ENCODE measurements around the gene KCNQ1. TPM values are rescaled to one million over a fixed set of nuclear protein-coding genes. Genes with fewer than 3 reads are reported as not detected.

KCNQ1 gene
- total and polyA plus RNA-seq, 4 donors = 15.4 to 41.7 (median 26.2) TPM

GRCh38 chr11:2549876-2550605, 105.2 kb downstream of the KCNQ1 start:
- peak; percentile 83 to 92 (median 84) for DNase-seq
- Histone ChIP-seq H3K9ac (ENCODE audit: insufficient read depth in 1 of 2, low read length in 2 of 2) (no peak overlapping the region), H3K9me3 (ENCODE audit: control insufficient read depth in 4 of 4, insufficient read depth in 3 of 4, low read length in 3 of 4) (no peaks in the 10 kb centered on the region), H3K27ac (ENCODE audit: low read depth in 1 of 2, low read length in 1 of 2) (no peak overlapping the region), H3K36me3 (ENCODE audit: control insufficient read depth in 4 of 4, insufficient read depth in 4 of 4, low read length in 4 of 4) (no peaks in the 10 kb centered on the region), H3K4me3 (no peak overlapping the region), H3K27me3 (ENCODE audit: control insufficient read depth in 3 of 3, insufficient read depth in 3 of 3, low read length in 2 of 3) (no peaks in the 10 kb centered on the region), H3K4me1 (ENCODE audit: control insufficient read depth in 5 of 5, insufficient read depth in 5 of 5, low read length in 5 of 5) (peaks cover 0 to 21% (median 4%) of the 10 kb centered on the region in 5 donors)
- TF ChIP-seq, protein P1, sequence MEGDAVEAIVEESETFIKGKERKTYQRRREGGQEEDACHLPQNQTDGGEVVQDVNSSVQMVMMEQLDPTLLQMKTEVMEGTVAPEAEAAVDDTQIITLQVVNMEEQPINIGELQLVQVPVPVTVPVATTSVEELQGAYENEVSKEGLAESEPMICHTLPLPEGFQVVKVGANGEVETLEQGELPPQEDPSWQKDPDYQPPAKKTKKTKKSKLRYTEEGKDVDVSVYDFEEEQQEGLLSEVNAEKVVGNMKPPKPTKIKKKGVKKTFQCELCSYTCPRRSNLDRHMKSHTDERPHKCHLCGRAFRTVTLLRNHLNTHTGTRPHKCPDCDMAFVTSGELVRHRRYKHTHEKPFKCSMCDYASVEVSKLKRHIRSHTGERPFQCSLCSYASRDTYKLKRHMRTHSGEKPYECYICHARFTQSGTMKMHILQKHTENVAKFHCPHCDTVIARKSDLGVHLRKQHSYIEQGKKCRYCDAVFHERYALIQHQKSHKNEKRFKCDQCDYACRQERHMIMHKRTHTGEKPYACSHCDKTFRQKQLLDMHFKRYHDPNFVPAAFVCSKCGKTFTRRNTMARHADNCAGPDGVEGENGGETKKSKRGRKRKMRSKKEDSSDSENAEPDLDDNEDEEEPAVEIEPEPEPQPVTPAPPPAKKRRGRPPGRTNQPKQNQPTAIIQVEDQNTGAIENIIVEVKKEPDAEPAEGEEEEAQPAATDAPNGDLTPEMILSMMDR (IDR thresholded peaks at IDR 0.05; ENCODE audit: control extremely low read depth, extremely low read depth) = no peak
- WGBS, 2 donors = 79 to 90% methylated on average over 36 of the region's 36 CpGs
- ATAC-seq (ENCODE audit: insufficient read depth, low FRiP score) = no peak

GRCh38 chr11:2550606-2550970, 105.8 kb downstream of the KCNQ1 start:
- TF ChIP-seq, protein P1 (IDR thresholded peaks at IDR 0.05; ENCODE audit: control extremely low read depth, extremely low read depth) = no peak
- Histone ChIP-seq H3K27me3 (ENCODE audit: control insufficient read depth in 3 of 3, insufficient read depth in 3 of 3, low read length in 2 of 3) (no peaks in the 10 kb centered on the region), H3K4me1 (ENCODE audit: control insufficient read depth in 5 of 5, insufficient read depth in 5 of 5, low read length in 5 of 5) (peaks cover 0 to 25% (median 4%) of the 10 kb centered on the region in 5 donors), H3K9me3 (ENCODE audit: control insufficient read depth in 4 of 4, insufficient read depth in 3 of 4, low read length in 3 of 4) (no peaks in the 10 kb centered on the region), H3K4me3 (no peak overlapping the region), H3K36me3 (ENCODE audit: control insufficient read depth in 4 of 4, insufficient read depth in 4 of 4, low read length in 4 of 4) (no peaks in the 10 kb centered on the region), H3K9ac (ENCODE audit: insufficient read depth in 1 of 2, low read length in 2 of 2) (no peak overlapping the region), H3K27ac (ENCODE audit: low read depth in 1 of 2, low read length in 1 of 2) (no peak overlapping the region)
- no peak for ATAC-seq (ENCODE audit: insufficient read depth, low FRiP score)
- WGBS, 2 donors = 87 to 92% methylated on average over 8 of the region's 8 CpGs
- DNase-seq = no peak

- TF ChIP-seq, protein P1 (IDR thresholded peaks at IDR 0.05; ENCODE audit: control extremely low read depth, extremely low read depth) = no peak
- H3K36me3 ChIP-seq (ENCODE audit: control insufficient read depth in 4 of 4, insufficient read depth in 4 of 4, low read length in 4 of 4) = no peaks in the 10 kb centered on the region
- ATAC-seq (ENCODE audit: insufficient read depth, low FRiP score) = no peak
- DNase-seq = no peak
- no peaks in the 10 kb centered on the region for H3K27me3 ChIP-seq (ENCODE audit: control insufficient read depth in 3 of 3, insufficient read depth in 3 of 3, low read length in 2 of 3)
- H3K4me1 ChIP-seq (ENCODE audit: control insufficient read depth in 5 of 5, insufficient read depth in 5 of 5, low read length in 5 of 5) = peaks cover 0 to 25% (median 4%) of the 10 kb centered on the region in 5 donors
- no peaks in the 10 kb centered on the region for H3K9me3 ChIP-seq (ENCODE audit: control insufficient read depth in 4 of 4, insufficient read depth in 3 of 4, low read length in 3 of 4)
- H3K27ac ChIP-seq (ENCODE audit: low read depth in 1 of 2, low read length in 1 of 2) = no peak overlapping the region
- no peak overlapping the region for H3K4me3 ChIP-seq
- H3K9ac ChIP-seq (ENCODE audit: insufficient read depth in 1 of 2, low read length in 2 of 2) = no peak overlapping the region
- 94 to 95% methylated on average over 12 of the region's 12 CpGs for WGBS, 2 donors
These were observed 106.3 kb downstream of the KCNQ1 start for GRCh38 chr11:2551131-2551530.
